Activated CD8-positive, alpha-beta T cell treated with anti-CD3 and anti-CD28 coated beads for 36 hours (primary cell): ENCODE results near the gene SLC25A48. TPM values are rescaled to one million over a fixed set of nuclear protein-coding genes. Genes with fewer than 3 reads are reported as not detected.

ENCODE experiments used
- ATAC-seq: fragments of 200-7000 bp; cut with Tn5 transposase; one replicate; pipeline ENCODE4 v1.10.0; 2021; ENCODE audit warnings: mild to moderate bottlenecking, moderate library complexity
- CTCF ChIA-PET: fragments of 350-600 bp; sonication (Branson Sonifier 250); formaldehyde crosslinking; loops from one replicate; lab custom pipeline; 2021; ENCODE audit warnings: antibody characterized with exemption; lab: Charles Lee
- POLR2A ChIA-PET: fragments of 350-600 bp; sonication (Branson Sonifier 250); formaldehyde crosslinking; loops from one replicate; lab custom pipeline; 2021; ENCODE audit warnings: antibody characterized with exemption; lab: Charles Lee
- DNase-seq: peaks from one replicate; pipeline ENCODE4 v3.0.0-alpha.2; 2020
- H3K27ac Mint-ChIP-seq: one replicate; pipeline ENCODE4 v1.8.0; 2021; ENCODE audit warnings: mild to moderate bottlenecking, mixed read lengths
- H3K27me3 Mint-ChIP-seq: one replicate; pipeline ENCODE4 v1.8.0; 2021; ENCODE audit warnings: mixed read lengths
- H3K36me3 Mint-ChIP-seq: one replicate; pipeline ENCODE4 v1.8.0; 2021; ENCODE audit warnings: low read depth, mixed read lengths
- H3K4me1 Mint-ChIP-seq: one replicate; pipeline ENCODE4 v1.8.0; 2021; ENCODE audit warnings: low read depth, mixed read lengths
- H3K4me3 Mint-ChIP-seq: one replicate; pipeline ENCODE4 v1.8.0; 2021; ENCODE audit warnings: mild to moderate bottlenecking, moderate library complexity, mixed read lengths
- H3K9me3 Mint-ChIP-seq: one replicate; pipeline ENCODE4 v1.8.0; 2021; ENCODE audit warnings: mixed read lengths
- CTCF ChIP-seq: fragments of 200-600 bp; IDR thresholded peaks from one replicate; pipeline ENCODE4 v1.8.0; 2022; ENCODE audit warnings: antibody characterized with exemption, mild to moderate bottlenecking
- intact Hi-C: fragments of 100-400 bp; cut with micrococcal nuclease; formaldehyde crosslinking; loops from one replicate; pipeline ENCODE4 v1.10.0; 2022
- total RNA-seq, 2 experiments: library from RNA; stranded (reverse); gene quantifications; one replicate each; pipeline ENCODE4 v1.2.3, GENCODE V29; 2021

SLC25A48 gene
- total RNA-seq, 2 experiments from 2014 or later, result not detected

GRCh38 chr5:135901633-135902032 is 67.2 kb downstream of the SLC25A48 start:
- CTCF ChIA-PET, result no interaction called here
- peaks cover 33% of the 10 kb centered on the region for H3K27me3 Mint-ChIP-seq
- ATAC-seq, result no peak

GRCh38 chr5:135905144-135905543 is 70.7 kb downstream of the SLC25A48 start:
- Mint-ChIP-seq H3K27ac (no peak overlapping the region), H3K9me3 (no peaks in the 10 kb centered on the region), H3K4me1 (no peaks in the 10 kb centered on the region), H3K36me3 (no peaks in the 10 kb centered on the region), H3K4me3 (no peak overlapping the region), H3K27me3 (peaks cover 22% of the 10 kb centered on the region)
- TF ChIP-seq CTCF, result no peak
- intact Hi-C loops, result no loop called here
- POLR2A ChIA-PET, result no interaction called here
- CTCF ChIA-PET, result no interaction called here
- no peak for ATAC-seq
- no peak for DNase-seq

More at GRCh38 chr5:135901633-135902032, 67.2 kb downstream of the SLC25A48 start:
- intact Hi-C loops, result no loop called here
- no peak overlapping the region for H3K27ac Mint-ChIP-seq
- no peaks in the 10 kb centered on the region for H3K36me3 Mint-ChIP-seq
- no peak overlapping the region for H3K4me3 Mint-ChIP-seq
- no peaks in the 10 kb centered on the region for H3K4me1 Mint-ChIP-seq
- H3K9me3 Mint-ChIP-seq, result no peaks in the 10 kb centered on the region
- POLR2A ChIA-PET, result no interaction called here
- no peak for DNase-seq
- TF ChIP-seq CTCF, result no peak

DNA sequence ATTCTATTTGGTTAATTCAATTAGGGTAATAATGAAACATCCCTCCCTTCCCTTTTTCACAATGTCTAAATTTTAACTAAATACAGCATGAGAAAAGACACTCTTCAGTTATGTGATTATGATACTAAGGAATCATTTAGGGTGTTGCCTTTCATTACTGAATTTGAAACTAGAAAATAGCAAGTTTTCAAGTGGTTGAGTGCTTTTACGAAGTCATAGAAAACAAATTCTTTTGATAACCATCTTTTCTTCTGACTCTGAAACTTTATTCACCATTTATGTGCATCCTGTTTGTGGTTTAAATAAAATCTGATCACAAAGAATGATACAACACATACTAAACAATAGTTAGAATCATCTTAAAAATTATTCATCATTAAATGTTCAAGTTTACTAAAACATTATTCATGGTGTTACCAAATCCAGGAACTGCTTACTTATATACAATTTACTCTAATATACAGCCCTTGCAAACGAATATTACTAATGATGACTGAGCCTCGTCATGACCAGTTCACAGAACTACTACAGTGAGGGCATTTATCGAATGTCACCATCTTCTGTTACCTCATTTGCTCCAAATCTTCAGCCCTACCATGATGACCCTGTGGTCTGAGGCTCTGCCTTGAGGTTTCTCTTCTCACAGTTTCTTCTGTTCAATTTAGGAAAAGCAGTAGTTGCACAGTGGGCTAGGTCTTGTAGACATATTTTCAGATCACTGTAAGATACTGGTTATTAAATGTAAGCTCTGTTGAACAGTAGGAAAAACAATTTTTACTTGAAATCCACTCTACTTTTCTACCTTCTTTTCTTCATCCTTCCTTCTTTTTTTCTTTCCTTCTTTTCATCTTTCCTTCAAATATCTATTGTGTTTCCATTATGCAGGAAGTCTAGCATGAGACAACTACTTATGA is 79.5 kb downstream of the SLC25A48 start:
- no peaks in the 10 kb centered on the region for H3K36me3 Mint-ChIP-seq
- H3K9me3 Mint-ChIP-seq, result no peaks in the 10 kb centered on the region
- ChIA-PET CTCF (no interaction called here), POLR2A (no interaction called here)
- intact Hi-C loops, result no loop called here
- peaks cover 47% of the 10 kb centered on the region for H3K27me3 Mint-ChIP-seq
- DNase-seq (peak; percentile 20), ATAC-seq (peak; percentile 65)
- H3K4me1 Mint-ChIP-seq, result peaks cover 3% of the 10 kb centered on the region
- no peak for TF ChIP-seq CTCF
- no peak overlapping the region for H3K4me3 Mint-ChIP-seq
- H3K27ac Mint-ChIP-seq, result no peak overlapping the region

- TF ChIP-seq CTCF, result no peak
- Mint-ChIP-seq H3K4me3 (no peak overlapping the region), H3K36me3 (no peaks in the 10 kb centered on the region), H3K4me1 (peaks cover 3% of the 10 kb centered on the region), H3K27me3 (peaks cover 40% of the 10 kb centered on the region), H3K9me3 (no peaks in the 10 kb centered on the region), H3K27ac (no peak overlapping the region)
- intact Hi-C loops, result no loop called here
- DNase-seq, result no peak
- no peak for ATAC-seq
- POLR2A ChIA-PET, result no interaction called here
- CTCF ChIA-PET, result no interaction called here
These were observed 81.1 kb downstream of the SLC25A48 start for GRCh38 chr5:135915466-135916001.

DNA sequence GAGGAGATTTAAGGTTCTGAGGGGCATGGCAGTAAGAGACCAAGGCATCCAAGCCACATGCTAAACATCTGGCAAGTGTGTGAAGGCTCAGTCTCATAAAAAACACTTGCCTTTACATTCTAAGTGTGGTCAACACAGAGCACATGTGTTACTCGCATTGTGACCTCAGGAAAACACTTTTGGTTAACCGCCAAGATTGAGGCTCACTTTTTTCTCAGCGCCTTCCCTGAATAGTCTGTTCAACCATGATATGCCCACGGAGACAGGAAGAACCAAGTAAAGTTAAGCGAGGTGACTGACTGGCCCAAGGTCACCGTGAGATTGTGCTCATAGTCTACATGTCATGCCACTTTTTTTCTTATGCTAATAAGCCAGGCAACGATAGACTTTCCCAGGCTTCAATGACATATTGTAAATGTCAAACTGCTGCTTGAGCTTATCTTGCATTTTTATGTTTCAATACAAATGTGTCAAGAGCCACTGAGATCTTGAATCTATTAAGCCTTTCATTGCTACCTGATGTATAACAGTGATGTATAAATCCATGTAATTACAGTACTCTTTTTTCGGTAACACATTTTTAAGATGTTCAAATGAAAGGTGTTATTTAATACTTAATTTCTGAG is 82.3 kb downstream of the SLC25A48 start:
- ChIA-PET POLR2A (no interaction called here), CTCF (no interaction called here)
- Mint-ChIP-seq H3K27ac (no peak overlapping the region), H3K4me3 (no peak overlapping the region), H3K36me3 (no peaks in the 10 kb centered on the region), H3K4me1 (peaks cover 3% of the 10 kb centered on the region), H3K9me3 (no peaks in the 10 kb centered on the region), H3K27me3 (peaks cover 38% of the 10 kb centered on the region)
- ATAC-seq, result no peak
- TF ChIP-seq CTCF, result no peak
- peak; percentile 15 for DNase-seq
- intact Hi-C loops, result no loop called here
